Endothelial cell of umbilical vein (primary cell): ENCODE data around the gene AUTS2. TPM values are rescaled to one million over a fixed set of nuclear protein-coding genes. Genes with fewer than 3 reads are reported as not detected.

Experiments
- BruUV-seq: library from RNA; stranded (reverse); fragments of 400-500 nt; replicated peaks from 2 replicates; lab custom pipeline; 2021; lab: Mats Ljungman, UMichigan
- CTCF ChIA-PET: fragments of 300-600, 350-600 bp; sonication (Branson Sonifier 250); formaldehyde crosslinking; loops from one replicate; lab custom pipeline; 2021; ENCODE audit warnings: antibody characterized with exemption, inconsistent platforms; lab: Charles Lee
- POLR2A ChIA-PET: fragments of 300-600, 350-600 bp; sonication (Branson Sonifier 250); formaldehyde crosslinking; loops from one replicate; lab custom pipeline; 2021; ENCODE audit warnings: antibody characterized with exemption, inconsistent platforms; lab: Charles Lee
- DNase-seq: peaks from one replicate; pipeline ENCODE4 v3.0.0-alpha.2; 2011; ENCODE audit warnings: low read depth, low spot score
- FAIRE-seq: peaks from 2 replicates; lab custom pipeline; 2011; peaks lifted over from hg19 to GRCh38; lab: Jason Lieb, UNC
- H2AFZ ChIP-seq: 2 replicates; pipeline ENCODE4 v1.6.0; 2012; ENCODE audit warnings: low read depth, low read length, control low read depth, inconsistent platforms
- H3K27ac ChIP-seq: 2 replicates; pipeline ENCODE4 v1.5.1; 2011; ENCODE audit warnings: low read depth, mild to moderate bottlenecking, control low read depth, low read length, moderate library complexity; ENCODE audit not compliant: insufficient read depth
- H3K27me3 ChIP-seq, 2 experiments: 2 replicates each; pipeline versions ENCODE4 v1.6.0 to v1.6.1; 2011; ENCODE audit warnings: low read length in 2 of 2, mixed read lengths in 1 of 2; ENCODE audit not compliant: control insufficient read depth in 2 of 2, insufficient read depth in 2 of 2
- H3K36me3 ChIP-seq, 2 experiments: 2 replicates in 1 of 2; 3 replicates in 1 of 2; pipeline ENCODE4 v1.5.1; 2011; ENCODE audit warnings: low read length in 2 of 2, mild to moderate bottlenecking in 1 of 2, moderate library complexity in 1 of 2; ENCODE audit not compliant: control insufficient read depth in 2 of 2, insufficient read depth in 2 of 2; ENCODE audit errors: extremely low read depth in 1 of 2
- H3K4me1 ChIP-seq: 3 replicates; pipeline ENCODE4 v1.5.1; 2011; ENCODE audit warnings: mild to moderate bottlenecking, low read length; ENCODE audit not compliant: control insufficient read depth, insufficient read depth; ENCODE audit errors: extremely low read depth
- H3K4me2 ChIP-seq: 2 replicates; pipeline ENCODE4 v1.6.1; 2011; ENCODE audit warnings: low read length, control low read depth, mixed read lengths; ENCODE audit not compliant: insufficient read depth
- H3K4me3 ChIP-seq, 3 experiments: fragments of 200-600 bp in 1 of 3; sonication (generic), shearing (Covaris generic) in 1 of 3; replicated peaks in 1 of 3; 2 replicates each; pipeline ENCODE4 v1.5.1; 2011 to 2016; ENCODE audit warnings: control low read depth in 3 of 3, low read length in 3 of 3, mild to moderate bottlenecking in 2 of 3, inconsistent platforms in 1 of 3, low read depth in 1 of 3, moderate library complexity in 1 of 3; ENCODE audit not compliant: insufficient read depth in 1 of 3
- H3K79me2 ChIP-seq: 2 replicates; pipeline ENCODE4 v1.6.0; 2012; ENCODE audit warnings: low read length, inconsistent platforms; ENCODE audit not compliant: control insufficient read depth, insufficient read depth
- H3K9ac ChIP-seq: replicated peaks from 2 replicates; pipeline ENCODE3; 2011; ENCODE audit warnings: low read length, control low read depth; ENCODE audit not compliant: insufficient read depth; ENCODE audit errors: extremely low read depth
- H3K9me1 ChIP-seq: replicated peaks from 3 replicates; pipeline ENCODE4 v1.6.0; 2011; ENCODE audit warnings: mild to moderate bottlenecking, low read length; ENCODE audit not compliant: control insufficient read depth, insufficient read depth; ENCODE audit errors: extremely low read depth
- H3K9me3 ChIP-seq: replicated peaks from 2 replicates; pipeline ENCODE4 v1.5.1; 2012; ENCODE audit warnings: low read length, inconsistent platforms; ENCODE audit not compliant: control insufficient read depth, insufficient read depth
- H4K20me1 ChIP-seq: replicated peaks from 2 replicates; pipeline ENCODE3; 2011; ENCODE audit warnings: mild to moderate bottlenecking, low read length; ENCODE audit not compliant: control insufficient read depth, insufficient read depth; ENCODE audit errors: extremely low read depth
- CTCF ChIP-seq, 2 donors: IDR thresholded peaks; 1 replicate in 1 of 2; 2 replicates in 1 of 2; pipeline ENCODE4 v1.5.1; 2011; ENCODE audit warnings: low read length in 2 of 2, mild to moderate bottlenecking in 2 of 2, moderate library complexity in 2 of 2, control low read depth in 1 of 2, inconsistent platforms in 1 of 2, low read depth in 1 of 2; ENCODE audit not compliant: insufficient read depth in 1 of 2; ENCODE audit errors: extremely low read depth in 1 of 2
- EZH2 ChIP-seq: IDR thresholded peaks from 2 replicates; pipeline ENCODE4 v1.6.1; 2012; ENCODE audit warnings: borderline replicate concordance, low read depth, mild to moderate bottlenecking, moderate library complexity, low read length, inconsistent platforms; ENCODE audit not compliant: severe bottlenecking
- FOS ChIP-seq: IDR thresholded peaks from 2 replicates; pipeline ENCODE4 v1.6.1; 2011; ENCODE audit warnings: mild to moderate bottlenecking, low read length, moderate library complexity, borderline replicate concordance; ENCODE audit not compliant: insufficient read depth
- GATA2 ChIP-seq: IDR thresholded peaks from 2 replicates; pipeline ENCODE4 v1.7.0; 2011; ENCODE audit warnings: low read depth, mild to moderate bottlenecking, moderate library complexity, mixed read lengths, low read length; ENCODE audit not compliant: insufficient read length, insufficient read depth
- JUN ChIP-seq: IDR thresholded peaks from 2 replicates; pipeline ENCODE4 v1.6.1; 2011; ENCODE audit warnings: borderline replicate concordance, low read depth; ENCODE audit not compliant: insufficient read length, insufficient read depth
- MAX ChIP-seq: IDR thresholded peaks from 2 replicates; pipeline ENCODE4 v1.6.1; 2011; ENCODE audit not compliant: insufficient read depth, insufficient read length
- MYC ChIP-seq: IDR thresholded peaks from one replicate; pipeline ENCODE4 v1.6.1; 2011; ENCODE audit warnings: mild to moderate bottlenecking, low read depth, low read length
- POLR2A ChIP-seq: IDR thresholded peaks from 2 replicates; pipeline ENCODE4 v1.6.1; 2012; ENCODE audit warnings: low read depth, mild to moderate bottlenecking, control low read depth, low read length
- POLR2AphosphoS5 ChIP-seq: IDR thresholded peaks from 2 replicates; pipeline ENCODE4 v1.6.1; 2012; ENCODE audit warnings: low read depth, mild to moderate bottlenecking, control low read depth, low read length, moderate library complexity; ENCODE audit not compliant: insufficient read depth
- dilution Hi-C: fragments of 300-500 bp; cut with MboI; formaldehyde crosslinking; loops from one replicate; pipeline ENCODE4 v1.15.0; 2019; ENCODE audit warnings: low sequenced_read_pairs; ENCODE audit not compliant: extremely low pct_ligation_motif_present
- intact Hi-C: fragments of 100-400 bp; cut with micrococcal nuclease; formaldehyde crosslinking; loops from one replicate; pipeline ENCODE4 v1.10.0; 2022
- polyA plus RNA-seq, 4 experiments: library from polyadenylated mRNA; depleted of rRNA in 3 of 4; stranded (reverse) in 3 of 4; unstranded in 1 of 4; fragments of >200 nt; gene quantifications; 2 replicates each; pipeline versions ENCODE4 v1.2.1 to v1.2.3, GENCODE V29; 2011 to 2012; ENCODE audit warnings: missing spikeins in 1 of 4
- total RNA-seq: library from RNA; stranded (reverse); gene quantifications from 2 replicates; pipeline ENCODE4 v1.2.3, GENCODE V29; 2021

The AUTS2 gene
- total and polyA plus RNA-seq, 2 donors (not counting 3 experiments of a cell fraction or from before 2014, with no cell fraction given) = 0.59 to 8.0 TPM

- no peak overlapping the region for H2AFZ ChIP-seq
- DNase-seq (no peak), FAIRE-seq (no peak)
- no peak overlapping the region for H3K9ac ChIP-seq
- dilution Hi-C loops = no loop called here
- H3K27ac ChIP-seq = no peak overlapping the region
- H3K9me1 ChIP-seq = no peaks in the 10 kb centered on the region
- no peak overlapping the region for H3K4me3 ChIP-seq
- H3K79me2 ChIP-seq = no peaks in the 10 kb centered on the region
- no peak overlapping the region for H3K4me2 ChIP-seq
- H3K27me3 ChIP-seq = no peaks in the 10 kb centered on the region
- intact Hi-C loops = no loop called here
- H3K36me3 ChIP-seq = no peaks in the 10 kb centered on the region
- CTCF ChIA-PET = no interaction called here
- no peaks in the 10 kb centered on the region for H3K4me1 ChIP-seq
- no TSS peak for BruUV-seq
- no peaks in the 10 kb centered on the region for H4K20me1 ChIP-seq
- no peak for TF ChIP-seq CTCF (IDR thresholded peaks at IDR 0.05; ENCODE audit: extremely low read depth in 1 of 2, insufficient read depth in 1 of 2, low read depth in 1 of 2, low read length in 2 of 2)
- no peak for TF ChIP-seq MYC
- no peak for TF ChIP-seq EZH2
- TF ChIP-seq MAX = no peak
- TF ChIP-seq POLR2A = no peak
- no peak for TF ChIP-seq GATA2
- TF ChIP-seq JUN = no peak
- no peak for TF ChIP-seq FOS
- TF ChIP-seq POLR2AphosphoS5 = no peak
- H3K9me3 ChIP-seq = no peaks in the 10 kb centered on the region
- POLR2A ChIA-PET = no interaction called here
These were observed 175.4 kb downstream of the AUTS2 start for GRCh38 chr7:69773535-69774225.
